Measurements from ENCODE around the gene WHRN. TPM values are rescaled to one million over a fixed set of nuclear protein-coding genes. Genes with fewer than 3 reads are reported as not detected.

The WHRN gene
- total RNA-seq, 1 experiment from 2014 or later: 9.4 TPM

GRCh38 chr9:114392749-114393112 lies 112.5 kb downstream of the WHRN start:
- Mint-ChIP-seq H3K4me1 (ENCODE audit: insufficient read depth, unreplicated experiment) (peaks cover 8% of the 10 kb centered on the region), H3K9me3 (ENCODE audit: unreplicated experiment) (no peaks in the 10 kb centered on the region), H3K4me3 (ENCODE audit: unreplicated experiment) (no peak overlapping the region), H3K27me3 (ENCODE audit: insufficient read depth, unreplicated experiment) (no peaks in the 10 kb centered on the region), H3K36me3 (ENCODE audit: insufficient read depth, unreplicated experiment) (peaks cover 7% of the 10 kb centered on the region), H3K27ac (ENCODE audit: low read depth, unreplicated experiment) (no peak overlapping the region)
- TF ChIP-seq CTCF (IDR thresholded peaks at IDR 0.05; ENCODE audit: unreplicated experiment): no peak
- BruUV-seq (replicated peaks): no TSS peak
- DNase-seq (ENCODE audit: unreplicated experiment): no peak
- CTCF ChIA-PET: interaction anchor here (0.7 kb wide), 1 partner anchor 94 kb away, joined by 3 read pairs; no protein-coding TSS in a partner anchor
- intact Hi-C loops (cut with micrococcal nuclease): no loop called here
- POLR2A ChIA-PET: no interaction called here

- Mint-ChIP-seq H3K36me3 (ENCODE audit: insufficient read depth, unreplicated experiment) (peaks cover 7% of the 10 kb centered on the region), H3K27ac (ENCODE audit: low read depth, unreplicated experiment) (no peak overlapping the region), H3K4me3 (ENCODE audit: unreplicated experiment) (no peak overlapping the region), H3K9me3 (ENCODE audit: unreplicated experiment) (no peaks in the 10 kb centered on the region), H3K27me3 (ENCODE audit: insufficient read depth, unreplicated experiment) (no peaks in the 10 kb centered on the region), H3K4me1 (ENCODE audit: insufficient read depth, unreplicated experiment) (peaks cover 9% of the 10 kb centered on the region)
- no peak for TF ChIP-seq CTCF (IDR thresholded peaks at IDR 0.05; ENCODE audit: unreplicated experiment)
- intact Hi-C loops (cut with micrococcal nuclease): no loop called here
- ChIA-PET POLR2A (no interaction called here), CTCF (interaction anchor here (0.6 to 1.1 kb wide), 3 partner anchors 39 to 484 kb away, joined by 3 to 4 read pairs (median 4); no protein-coding TSS in a partner anchor)
- no TSS peak for BruUV-seq (replicated peaks)
- DNase-seq (ENCODE audit: unreplicated experiment): no peak
Measured at GRCh38 chr9:114390952-114391351, 114.3 kb downstream of the WHRN start.

- intact Hi-C loops (cut with micrococcal nuclease): no loop called here
- Mint-ChIP-seq H3K27ac (ENCODE audit: low read depth, unreplicated experiment) (no peak overlapping the region), H3K9me3 (ENCODE audit: unreplicated experiment) (no peaks in the 10 kb centered on the region), H3K36me3 (ENCODE audit: insufficient read depth, unreplicated experiment) (peaks cover 7% of the 10 kb centered on the region), H3K4me1 (ENCODE audit: insufficient read depth, unreplicated experiment) (peaks cover 20% of the 10 kb centered on the region), H3K4me3 (ENCODE audit: unreplicated experiment) (no peak overlapping the region), H3K27me3 (ENCODE audit: insufficient read depth, unreplicated experiment) (no peaks in the 10 kb centered on the region)
- no peak for TF ChIP-seq CTCF (IDR thresholded peaks at IDR 0.05; ENCODE audit: unreplicated experiment)
- CTCF ChIA-PET: interaction anchor here (1.1 to 1.7 kb wide), 2 partner anchors 16 to 264 kb away, joined by 3 to 5 read pairs; no protein-coding TSS in a partner anchor
- POLR2A ChIA-PET: interaction anchor here (0.6 kb wide), 2 partner anchors 90 to 928 kb away, joined by 3 read pairs; no protein-coding TSS in a partner anchor
- no TSS peak for BruUV-seq (replicated peaks)
- DNase-seq (ENCODE audit: unreplicated experiment): no peak
Measured at GRCh38 chr9:114389612-114390368, 115.5 kb downstream of the WHRN start.

GRCh38 chr9:114388764-114389375 lies 116.4 kb downstream of the WHRN start:
- no peaks in the 10 kb centered on the region for H3K9me3 Mint-ChIP-seq (ENCODE audit: unreplicated experiment)
- no TSS peak for BruUV-seq (replicated peaks)
- H3K4me1 Mint-ChIP-seq (ENCODE audit: insufficient read depth, unreplicated experiment): peaks cover 20% of the 10 kb centered on the region
- H3K4me3 Mint-ChIP-seq (ENCODE audit: unreplicated experiment): no peak overlapping the region
- ChIA-PET CTCF (interaction anchor here (0.6 to 1.7 kb wide), 2 partner anchors 17 to 39 kb away, joined by 3 to 5 read pairs; no protein-coding TSS in a partner anchor), POLR2A (interaction anchor here (0.6 kb wide), 3 partner anchors 24 to 208 kb away, joined by 3 read pairs; no protein-coding TSS in a partner anchor)
- no peak for TF ChIP-seq CTCF (IDR thresholded peaks at IDR 0.05; ENCODE audit: unreplicated experiment)
- no peak for DNase-seq (ENCODE audit: unreplicated experiment)
- peaks cover 2% of the 10 kb centered on the region for H3K36me3 Mint-ChIP-seq (ENCODE audit: insufficient read depth, unreplicated experiment)
- no peak overlapping the region for H3K27ac Mint-ChIP-seq (ENCODE audit: low read depth, unreplicated experiment)
- H3K27me3 Mint-ChIP-seq (ENCODE audit: insufficient read depth, unreplicated experiment): no peaks in the 10 kb centered on the region
- intact Hi-C loops (cut with micrococcal nuclease): no loop called here

All from MCF 10A (cell line).